ENCODE data around the gene MAP1B. TPM values are rescaled to one million over a fixed set of nuclear protein-coding genes. Genes with fewer than 3 reads are reported as not detected.

MAP1B gene
- total and polyA plus RNA-seq, 2 experiments from 2014 or later: 82.4 to 115 TPM

- Histone ChIP-seq H3K79me2 (no peaks in the 10 kb centered on the region), H3K9me2 (replicated peaks; ENCODE audit: insufficient read depth) (no peaks in the 10 kb centered on the region), H3K27me3 (no peaks in the 10 kb centered on the region), H3K36me3 (replicated peaks; ENCODE audit: insufficient read depth, low read depth) (no peaks in the 10 kb centered on the region), H3K4me3 (no peak overlapping the region), H3K4me1 (ENCODE audit: insufficient read depth) (peaks cover 24% of the 10 kb centered on the region), H4K20me1 (ENCODE audit: insufficient read depth, poor library complexity, severe bottlenecking) (no peaks in the 10 kb centered on the region), H3K4me2 (peak overlapping the region; percentile 38), H3K9me3 (ENCODE audit: low read depth) (no peaks in the 10 kb centered on the region), H3K27ac (peak overlapping the region; percentile 87), H2AFZ (no peak overlapping the region)
- peak; percentile 77 for DNase-seq (ENCODE audit: low spot score)
- TF ChIP-seq EZH2 (IDR thresholded peaks at IDR 0.05; ENCODE audit: borderline replicate concordance) (no peak), EZH2phosphoT487 (IDR thresholded peaks at IDR 0.05; ENCODE audit: low read depth, severe bottlenecking, unreplicated experiment) (no peak)
- WGBS (ENCODE audit: low lambda C conversion rate, missing lambda C conversion rate): 59% methylated on average over 5 of the region's 5 CpGs
Observed at GRCh38 chr5:72067682-72068470, 39.4 kb upstream of the MAP1B start.

GRCh38 chr5:72070529-72070928 lies 36.7 kb upstream of the MAP1B start:
- no peaks in the 10 kb centered on the region for H4K20me1 ChIP-seq (ENCODE audit: insufficient read depth, poor library complexity, severe bottlenecking)
- no peak overlapping the region for H2AFZ ChIP-seq
- H3K79me2 ChIP-seq: no peaks in the 10 kb centered on the region
- no peak overlapping the region for H3K4me3 ChIP-seq
- TF ChIP-seq CTCF (IDR thresholded peaks at IDR 0.05; ENCODE audit: poor library complexity): no peak
- no peak for TF ChIP-seq EZH2 (IDR thresholded peaks at IDR 0.05; ENCODE audit: borderline replicate concordance)
- TF ChIP-seq EZH2phosphoT487 (IDR thresholded peaks at IDR 0.05; ENCODE audit: low read depth, severe bottlenecking, unreplicated experiment): no peak
- no peak overlapping the region for H3K4me2 ChIP-seq
- no peaks in the 10 kb centered on the region for H3K9me2 ChIP-seq (replicated peaks; ENCODE audit: insufficient read depth)
- H3K27ac ChIP-seq: no peak overlapping the region
- H3K36me3 ChIP-seq (replicated peaks; ENCODE audit: insufficient read depth, low read depth): no peaks in the 10 kb centered on the region
- DNase-seq (ENCODE audit: low spot score): no peak
- peaks cover 23% of the 10 kb centered on the region for H3K4me1 ChIP-seq (ENCODE audit: insufficient read depth)
- no peaks in the 10 kb centered on the region for H3K9me3 ChIP-seq (ENCODE audit: low read depth)
- 73% methylated on average over 3 of the region's 3 CpGs for WGBS (ENCODE audit: low lambda C conversion rate, missing lambda C conversion rate)
- no peaks in the 10 kb centered on the region for H3K27me3 ChIP-seq

- Histone ChIP-seq H2AFZ (no peak overlapping the region), H3K4me3 (no peak overlapping the region), H3K79me2 (no peaks in the 10 kb centered on the region), H3K27me3 (no peaks in the 10 kb centered on the region), H3K4me2 (no peak overlapping the region), H3K4me1 (ENCODE audit: insufficient read depth) (peaks cover 12% of the 10 kb centered on the region), H3K9me2 (replicated peaks; ENCODE audit: insufficient read depth) (no peaks in the 10 kb centered on the region), H3K27ac (no peak overlapping the region), H3K9me3 (ENCODE audit: low read depth) (no peaks in the 10 kb centered on the region), H3K36me3 (replicated peaks; ENCODE audit: insufficient read depth, low read depth) (no peaks in the 10 kb centered on the region), H4K20me1 (ENCODE audit: insufficient read depth, poor library complexity, severe bottlenecking) (no peaks in the 10 kb centered on the region)
- WGBS (ENCODE audit: low lambda C conversion rate, missing lambda C conversion rate): 95% methylated on average over 1 of the region's 1 CpG
- DNase-seq (ENCODE audit: low spot score): no peak
- TF ChIP-seq CTCF (IDR thresholded peaks at IDR 0.05; ENCODE audit: poor library complexity) (no peak), EZH2 (IDR thresholded peaks at IDR 0.05; ENCODE audit: borderline replicate concordance) (no peak)
Observed at GRCh38 chr5:72071906-72072305, 35.4 kb upstream of the MAP1B start.

GRCh38 chr5:72074251-72074650 lies 33.0 kb upstream of the MAP1B start:
- no peak for DNase-seq (ENCODE audit: low spot score)
- Histone ChIP-seq H3K9me2 (replicated peaks; ENCODE audit: insufficient read depth) (no peaks in the 10 kb centered on the region), H3K4me2 (no peak overlapping the region), H3K27me3 (peaks cover 9% of the 10 kb centered on the region), H4K20me1 (ENCODE audit: insufficient read depth, poor library complexity, severe bottlenecking) (no peaks in the 10 kb centered on the region), H3K79me2 (no peaks in the 10 kb centered on the region), H3K9me3 (ENCODE audit: low read depth) (no peaks in the 10 kb centered on the region), H3K36me3 (replicated peaks; ENCODE audit: insufficient read depth, low read depth) (no peaks in the 10 kb centered on the region), H3K27ac (no peak overlapping the region), H3K4me1 (ENCODE audit: insufficient read depth) (no peaks in the 10 kb centered on the region), H2AFZ (no peak overlapping the region), H3K4me3 (no peak overlapping the region)
- TF ChIP-seq CTCF (IDR thresholded peaks at IDR 0.05; ENCODE audit: poor library complexity): no peak
- TF ChIP-seq EZH2 (IDR thresholded peaks at IDR 0.05; ENCODE audit: borderline replicate concordance): no peak
- no peak for TF ChIP-seq EZH2phosphoT487 (IDR thresholded peaks at IDR 0.05; ENCODE audit: low read depth, severe bottlenecking, unreplicated experiment)
- WGBS (ENCODE audit: low lambda C conversion rate, missing lambda C conversion rate): 74% methylated on average over 6 of the region's 6 CpGs

All from hepatocyte (in vitro differentiated cells).